GM18526 (cell line): ENCODE data around the gene PPP4R3B.

ENCODE experiments used
- POLR2A ChIP-seq: IDR thresholded peaks from 3 replicates; pipeline ENCODE4 v1.6.1; 2011; ENCODE audit not compliant: insufficient read length; ENCODE audit errors: extremely low read depth

The PPP4R3B gene

GRCh38 chr2:55553321-55553720, 64.1 kb downstream of the PPP4R3B start:
- TF ChIP-seq POLR2A, result no peak

GRCh38 chr2:55550368-55551102, 66.9 kb downstream of the PPP4R3B start:
- TF ChIP-seq POLR2A, result no peak

GRCh38 chr2:55547001-55547400, 70.4 kb downstream of the PPP4R3B start:
- no peak for TF ChIP-seq POLR2A

- no peak for TF ChIP-seq POLR2A
These were observed 86.8 kb downstream of the PPP4R3B start for GRCh38 chr2:55530539-55531081.

- no peak for TF ChIP-seq POLR2A
These were observed 91.2 kb downstream of the PPP4R3B start for GRCh38 chr2:55526174-55526573.

GRCh38 chr2:55524884-55525437, 92.5 kb downstream of the PPP4R3B start:
- TF ChIP-seq POLR2A, result no peak

GRCh38 chr2:55519938-55520885, 97.2 kb downstream of the PPP4R3B start:
- TF ChIP-seq POLR2A, result no peak

GRCh38 chr2:55518841-55519165, 98.6 kb downstream of the PPP4R3B start:
- TF ChIP-seq POLR2A, result no peak

- no peak for TF ChIP-seq POLR2A
These were observed 105.8 kb downstream of the PPP4R3B start for GRCh38 chr2:55511508-55512124.

GRCh38 chr2:55502590-55503141, 114.8 kb downstream of the PPP4R3B start:
- TF ChIP-seq POLR2A, result no peak

- TF ChIP-seq POLR2A, result no peak
These were observed 117.4 kb downstream of the PPP4R3B start for GRCh38 chr2:55500025-55500424.

GRCh38 chr2:55498582-55498981, 118.8 kb downstream of the PPP4R3B start:
- no peak for TF ChIP-seq POLR2A
